Sigmoid colon (tissue), 7 donors: ENCODE results near the gene LETM1. TPM values are rescaled to one million over a fixed set of nuclear protein-coding genes. Genes with fewer than 3 reads are reported as not detected.

ENCODE experiments used
- DNase-seq: peaks from one replicate; pipeline ENCODE4 v3.0.0-alpha.2; 2019
- H3K27ac ChIP-seq, 4 donors: fragments of 200-600 bp; sonication (generic); one replicate each; pipeline ENCODE4 v1.5.1; 2016 to 2019; ENCODE audit warnings: mild to moderate bottlenecking in 1 of 4
- H3K27me3 ChIP-seq, 3 donors: fragments of 200-600 bp; sonication (generic); one replicate each; pipeline ENCODE4 v1.5.1; 2019; ENCODE audit warnings: mild to moderate bottlenecking in 1 of 3
- H3K36me3 ChIP-seq, 4 donors: fragments of 200-600 bp; sonication (generic); one replicate each; pipeline ENCODE4 v1.5.1; 2016 to 2019
- H3K4me1 ChIP-seq, 4 donors: fragments of 200-600 bp; sonication (generic); one replicate each; pipeline ENCODE4 v1.5.1; 2017 to 2019
- H3K4me3 ChIP-seq, 4 donors: fragments of 200-600 bp; sonication (generic); one replicate each; pipeline ENCODE4 v1.5.1; 2017 to 2019; ENCODE audit warnings: mild to moderate bottlenecking in 2 of 4, moderate library complexity in 1 of 4
- H3K9me3 ChIP-seq, 4 donors: fragments of 200-600 bp in 3 of 4; sonication (generic) in 3 of 4; one replicate each; pipeline versions ENCODE4 v1.5.1 to v1.6.1; 2013 to 2019
- CTCF ChIP-seq, 4 experiments: fragments of 450-650 bp in 3 of 4; fragments of 200-600 bp in 1 of 4; IDR thresholded peaks; one replicate each; pipeline ENCODE4 v1.5.1; 2016 to 2019; ENCODE audit warnings: antibody characterized with exemption in 4 of 4, mild to moderate bottlenecking in 3 of 4, moderate library complexity in 2 of 4
- EP300 ChIP-seq, 4 donors: sonication (generic); formaldehyde crosslinking; IDR thresholded peaks; one replicate each; pipeline ENCODE4 v1.6.1; 2017; ENCODE audit warnings: antibody characterized with exemption in 4 of 4
- POLR2A ChIP-seq, 2 donors: fragments of 450-650 bp; IDR thresholded peaks; one replicate each; pipeline ENCODE4 v1.6.1; 2016; ENCODE audit warnings: antibody characterized with exemption in 2 of 2, mild to moderate bottlenecking in 2 of 2, moderate library complexity in 2 of 2
- POLR2AphosphoS5 ChIP-seq, 4 donors: sonication (generic); formaldehyde crosslinking; IDR thresholded peaks; one replicate each; pipeline ENCODE4 v1.6.1; 2017; ENCODE audit warnings: antibody characterized with exemption in 4 of 4
- WGBS, 2 donors: extraction: QIAGEN DNeasy Blood & Tissue Kit; methylation state at CpG; one replicate each; pipeline ENCODE4 v1.1.7; 2013; 5-methylcytosine and 5-hydroxymethylcytosine counted together
- intact Hi-C: fragments of 100-400 bp; cut with DNase I; formaldehyde crosslinking; loops from one replicate; pipeline ENCODE4 v1.15.1; 2023
- polyA plus RNA-seq, 3 donors: library from polyadenylated mRNA; stranded (reverse); fragments of 200-250 nt; gene quantifications; one replicate each; pipeline ENCODE4 v1.2.3, GENCODE V29; 2013
- total RNA-seq, 4 donors: library from RNA; depleted of rRNA; stranded (reverse); fragments of >200 nt; gene quantifications; one replicate each; pipeline ENCODE4 v1.1.0, GENCODE V29; 2016
- donor health status: healthy with polysubstance abuse.
- donor health status: Bipolar disorder and iron deficiency.
- donor health status: healthy.

Gene LETM1
- total and polyA plus RNA-seq, 7 donors: 11.4 to 91.6 (median 18.6) TPM

GRCh38 chr4:1832690-1833089 is 23.3 kb downstream of the LETM1 start:
- Histone ChIP-seq H3K4me3 (no peak overlapping the region), H3K27me3 (no peaks in the 10 kb centered on the region), H3K4me1 (peaks cover 0 to 5% (median 0%) of the 10 kb centered on the region in 4 donors), H3K36me3 (peaks cover 31 to 77% (median 36%) of the 10 kb centered on the region in 4 donors), H3K9me3 (no peaks in the 10 kb centered on the region), H3K27ac (no peak overlapping the region)
- 88 to 93% methylated on average over 18 of the region's 18 CpGs for WGBS, 2 donors
- intact Hi-C loops: no loop called here
- TF ChIP-seq POLR2A (IDR thresholded peaks at IDR 0.05) (no peak), CTCF (IDR thresholded peaks at IDR 0.05) (no peak), POLR2AphosphoS5 (IDR thresholded peaks at IDR 0.05) (no peak), EP300 (IDR thresholded peaks at IDR 0.05) (no peak)
- DNase-seq: no peak

- no peaks in the 10 kb centered on the region for H3K9me3 ChIP-seq
- DNase-seq: no peak
- no peak overlapping the region for H3K4me3 ChIP-seq
- no peak overlapping the region for H3K27ac ChIP-seq
- no peaks in the 10 kb centered on the region for H3K27me3 ChIP-seq
- intact Hi-C loops: no loop called here
- peaks cover 28 to 72% (median 36%) of the 10 kb centered on the region in 4 donors for H3K36me3 ChIP-seq
- TF ChIP-seq CTCF (IDR thresholded peaks at IDR 0.05): no peak
- WGBS, 2 donors: 88 to 96% methylated on average over 8 of the region's 8 CpGs
- H3K4me1 ChIP-seq: peaks cover 0 to 5% (median 0%) of the 10 kb centered on the region in 4 donors
These were observed 24.6 kb downstream of the LETM1 start for GRCh38 chr4:1831331-1831730.

GRCh38 chr4:1830642-1831228 is 25.2 kb downstream of the LETM1 start:
- H3K4me3 ChIP-seq: no peak overlapping the region
- no peaks in the 10 kb centered on the region for H3K9me3 ChIP-seq
- 68 to 87% methylated on average over 8 of the region's 8 CpGs for WGBS, 2 donors
- TF ChIP-seq CTCF (IDR thresholded peaks at IDR 0.05) (no peak), EP300 (IDR thresholded peaks at IDR 0.05) (no peak), POLR2A (IDR thresholded peaks at IDR 0.05) (no peak)
- peaks cover 0 to 5% (median 0%) of the 10 kb centered on the region in 4 donors for H3K4me1 ChIP-seq
- DNase-seq: no peak
- H3K36me3 ChIP-seq: peaks cover 26 to 71% (median 36%) of the 10 kb centered on the region in 4 donors
- H3K27me3 ChIP-seq: no peaks in the 10 kb centered on the region
- no peak overlapping the region for H3K27ac ChIP-seq
- intact Hi-C loops: no loop called here

DNA sequence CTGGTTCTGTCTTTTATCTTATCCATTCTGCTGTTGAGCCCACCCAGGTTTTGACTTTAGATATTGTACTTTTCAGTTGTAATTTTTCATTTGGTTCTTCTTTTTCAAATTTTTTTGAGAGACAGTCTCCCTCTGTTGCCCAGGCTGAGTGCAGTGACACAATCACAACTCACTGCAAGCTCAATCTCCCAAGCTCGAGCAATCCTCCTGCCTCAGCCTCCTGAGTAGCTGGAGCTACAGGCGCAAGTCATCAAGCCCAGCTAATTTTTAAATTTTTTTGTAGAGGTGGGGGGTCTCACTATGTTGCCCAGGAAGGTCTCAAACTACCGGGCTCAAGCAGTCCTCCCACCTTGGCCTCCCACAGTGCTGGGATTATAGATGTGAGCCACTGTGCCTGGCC is 25.7 kb downstream of the LETM1 start:
- Histone ChIP-seq H3K4me3 (no peak overlapping the region), H3K27ac (no peak overlapping the region), H3K9me3 (no peaks in the 10 kb centered on the region), H3K4me1 (peaks cover 0 to 5% (median 0%) of the 10 kb centered on the region in 4 donors), H3K27me3 (no peaks in the 10 kb centered on the region), H3K36me3 (peaks cover 26 to 71% (median 37%) of the 10 kb centered on the region in 4 donors)
- no peak for TF ChIP-seq POLR2A (IDR thresholded peaks at IDR 0.05)
- TF ChIP-seq POLR2AphosphoS5 (IDR thresholded peaks at IDR 0.05): no peak
- TF ChIP-seq CTCF (IDR thresholded peaks at IDR 0.05): no peak
- TF ChIP-seq EP300 (IDR thresholded peaks at IDR 0.05): no peak
- DNase-seq: no peak
- WGBS, 2 donors: 89 to 95% methylated on average over 3 of the region's 3 CpGs
- intact Hi-C loops: no loop called here
